Right ventricle myocardium inferior (tissue), 1 donor: ENCODE data around the gene MRPL2. TPM values are rescaled to one million over a fixed set of nuclear protein-coding genes. Genes with fewer than 3 reads are reported as not detected.
"Not testable (repeated sequence)": the region's sequence is repeated elsewhere in the genome, so short reads cannot be mapped to it uniquely, and the experiment has no call there.

ENCODE experiments used
- ATAC-seq: fragments of 200-7000 bp; cut with Tn5 transposase; one replicate; pipeline ENCODE4 v1.9.1; 2020; ENCODE audit warnings: mild to moderate bottlenecking, moderate library complexity
- DNase-seq: peaks from one replicate; pipeline ENCODE4 v3.0.0; 2021; ENCODE audit errors: missing footprints
- intact Hi-C: fragments of 100-400 bp; cut with DNase I; formaldehyde crosslinking; loops from one replicate; pipeline ENCODE4 v1.11.0; 2022
- total RNA-seq: library from RNA; stranded (reverse); fragmentation: NEBNext Ultra II Directional; extraction: Animal tissue kit (Norgen Biotek cat#: 25700); gene quantifications from one replicate; pipeline ENCODE4 v1.2.1, GENCODE V29; 2021
- donor health status: DM: no; HTN: yes; CAD: no; lungs with severe emphysema.

The MRPL2 gene
- total RNA-seq, 1 donor from 2014 or later, result 99.7 TPM

- DNase-seq, result no peak
Observed at GRCh38 chr6:43060034-43060754, 960 bp upstream of the MRPL2 start.

DNA sequence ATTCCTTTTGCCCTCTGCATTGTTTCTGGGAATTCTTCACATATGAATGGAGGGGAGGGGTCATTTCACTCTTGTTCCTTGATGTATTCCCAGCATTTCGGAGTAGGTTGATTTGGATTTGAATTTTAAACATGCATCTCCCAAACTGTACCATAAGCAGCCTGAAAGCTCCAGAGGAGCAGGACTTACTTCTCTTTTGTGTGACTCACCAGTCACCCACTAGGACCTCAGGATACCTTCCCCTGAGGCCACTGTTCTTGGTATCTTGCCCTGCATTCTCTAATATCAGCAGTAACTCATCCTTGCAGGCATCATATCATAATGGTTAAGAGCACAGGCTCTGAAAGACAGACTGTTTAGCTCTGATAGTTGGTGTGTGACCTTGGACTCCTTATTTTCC lies 703 bp downstream of the MRPL2 start:
- intact Hi-C loops, result loop anchor here (5.0 kb wide), 1 partner anchor 156 kb away; no protein-coding TSS in a partner anchor
- no peak for DNase-seq
- ATAC-seq, result no peak

More at GRCh38 chr6:43060034-43060754, 960 bp upstream of the MRPL2 start:
- intact Hi-C loops, result no loop called here
- peak; percentile 3 for ATAC-seq

- ATAC-seq (no peak), DNase-seq (no peak)
- intact Hi-C loops, result loop anchor here (5.0 kb wide), 1 partner anchor 154 kb away; no protein-coding TSS in a partner anchor
Observed at GRCh38 chr6:43055966-43056365, 3.3 kb downstream of the MRPL2 start.

GRCh38 chr6:43054206-43054943 lies 4.9 kb downstream of the MRPL2 start:
- ATAC-seq (no peak), DNase-seq (no peak)
- intact Hi-C loops, result loop anchor here (5.0 kb wide), 1 partner anchor 88 kb away; no protein-coding TSS in a partner anchor

DNA sequence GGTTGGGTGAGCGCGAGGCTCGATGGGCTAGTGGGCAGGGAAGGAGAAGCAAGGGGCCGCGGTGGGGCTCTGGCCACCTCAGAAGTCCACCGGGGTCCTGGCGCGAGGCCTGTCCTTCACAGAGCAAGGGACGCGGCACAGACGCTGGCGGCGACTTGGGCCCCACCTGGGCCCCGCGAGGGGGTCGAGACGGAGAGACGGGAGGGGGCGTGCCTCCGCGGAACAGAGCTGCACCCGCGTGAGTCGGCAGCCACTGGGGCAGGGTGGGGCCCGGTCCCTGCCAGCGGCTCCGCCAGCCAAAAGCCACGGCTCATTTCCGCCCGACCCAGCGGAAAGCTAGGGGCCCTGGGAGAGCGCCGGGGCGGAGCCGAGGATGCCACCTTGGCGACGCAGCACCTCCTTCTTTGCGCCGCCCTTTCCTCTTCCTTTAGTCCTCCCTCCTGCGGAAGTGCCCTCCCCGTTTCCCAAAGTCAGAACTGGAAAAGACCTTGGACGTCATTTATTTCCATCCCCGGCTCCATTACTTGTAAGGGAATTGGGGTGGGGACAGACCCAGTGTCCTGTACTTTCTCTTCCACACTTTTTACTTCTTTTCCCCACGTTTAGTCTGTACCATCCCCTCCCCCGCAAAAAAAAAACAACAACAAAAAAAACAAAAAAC lies 5.6 kb downstream of the MRPL2 start, which contains the start of gene CUL7:
TSS of gene CUL7 (minus strand) at position 307 of the 661 bp plus-strand sequence. CDS start 1,063 bp downstream, outside the sequence.
- intact Hi-C loops, result loop anchor here (2.0 to 5.0 kb wide), 2 partner anchors 17 to 89 kb away; no protein-coding TSS in a partner anchor
- DNase-seq, result peak; percentile 95
- ATAC-seq, result peak; percentile 95

GRCh38 chr6:43052842-43053544 lies 6.2 kb downstream of the MRPL2 start:
- ATAC-seq, result peak; percentile 1
- no peak for DNase-seq
- intact Hi-C loops, result loop anchor here (2.0 to 5.0 kb wide), 2 partner anchors 16 to 89 kb away; no protein-coding TSS in a partner anchor

GRCh38 chr6:43052225-43052841 lies 6.9 kb downstream of the MRPL2 start:
- intact Hi-C loops, result loop anchor here (2.0 to 5.0 kb wide), 2 partner anchors 16 to 90 kb away; no protein-coding TSS in a partner anchor
- no peak for DNase-seq
- no peak for ATAC-seq

GRCh38 chr6:43050981-43051380 lies 8.3 kb downstream of the MRPL2 start:
- intact Hi-C loops, result loop anchor here (5.0 kb wide), 1 partner anchor 91 kb away; no protein-coding TSS in a partner anchor
- ATAC-seq, result no peak
- DNase-seq, result no peak

DNA sequence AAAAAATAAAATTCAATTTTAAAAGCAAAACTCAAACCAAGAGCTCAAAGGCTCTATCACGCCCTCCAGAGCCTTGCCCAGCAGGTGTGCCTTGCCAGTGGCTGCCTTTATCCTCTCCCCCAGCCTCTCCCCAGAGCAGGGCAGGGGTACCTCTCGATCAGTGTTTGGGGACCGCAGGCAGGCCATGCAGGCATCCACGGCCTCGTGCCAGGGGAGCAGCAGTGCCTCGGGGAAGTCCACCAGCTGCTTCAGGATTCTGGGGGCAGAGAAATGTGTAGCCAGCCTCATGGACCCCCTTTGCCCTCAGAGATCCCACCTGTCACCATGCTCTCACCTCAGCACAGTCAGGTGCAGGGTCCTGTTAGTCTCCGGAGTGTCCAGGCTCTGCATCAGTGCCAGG lies 11.2 kb downstream of the MRPL2 start:
- no peak for DNase-seq
- ATAC-seq, result no peak
- intact Hi-C loops, result no loop called here

DNA sequence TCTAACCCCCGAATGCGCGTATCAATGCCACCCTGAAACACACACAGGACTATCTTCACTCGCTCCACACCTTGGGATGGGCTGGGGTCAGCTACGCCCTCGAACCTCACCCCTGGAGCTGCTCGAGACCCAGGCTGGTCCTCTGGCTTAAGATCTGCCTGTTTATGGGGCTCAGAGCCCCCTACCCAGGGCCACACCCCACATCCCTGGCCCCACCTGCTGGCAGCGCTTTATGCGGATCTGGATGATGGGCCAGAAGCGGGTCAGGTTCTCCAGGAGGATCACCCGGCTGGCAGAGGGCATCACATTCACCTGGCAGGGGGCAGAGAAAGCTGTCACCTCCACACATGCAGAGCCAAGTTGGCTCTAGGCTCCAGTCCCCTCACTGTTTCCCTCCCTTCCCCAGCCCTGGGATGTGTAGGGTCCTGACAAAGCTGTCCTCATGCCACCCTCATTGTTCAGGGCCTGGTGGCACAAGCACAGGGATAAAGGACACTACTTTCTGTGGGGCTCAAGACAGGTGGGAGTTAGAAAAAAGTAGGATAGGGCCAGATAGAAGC lies 13.8 kb downstream of the MRPL2 start:
- no peak for ATAC-seq
- intact Hi-C loops, result no loop called here
- DNase-seq, result no peak

DNA sequence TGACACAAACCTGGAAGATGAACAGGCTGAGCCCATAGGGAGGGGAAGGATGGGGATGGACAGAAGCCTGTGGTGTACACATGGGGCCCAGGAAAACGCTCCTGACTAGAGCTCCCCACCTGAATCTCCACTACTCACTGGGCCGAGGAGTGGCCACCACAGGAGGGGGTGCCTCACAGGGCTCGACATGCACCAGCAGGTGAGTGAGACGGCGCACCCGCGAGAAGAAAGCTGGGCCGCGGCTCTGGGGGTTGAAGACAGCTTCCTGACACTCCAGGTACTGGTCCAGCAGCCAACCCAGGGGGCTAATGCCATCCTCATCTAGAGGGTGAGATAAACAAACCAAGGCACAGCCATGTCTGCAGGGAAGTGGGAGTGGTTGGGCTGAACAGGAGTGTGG lies 15.9 kb downstream of the MRPL2 start:
- intact Hi-C loops, result no loop called here
- ATAC-seq, result no peak
- no peak for DNase-seq

DNA sequence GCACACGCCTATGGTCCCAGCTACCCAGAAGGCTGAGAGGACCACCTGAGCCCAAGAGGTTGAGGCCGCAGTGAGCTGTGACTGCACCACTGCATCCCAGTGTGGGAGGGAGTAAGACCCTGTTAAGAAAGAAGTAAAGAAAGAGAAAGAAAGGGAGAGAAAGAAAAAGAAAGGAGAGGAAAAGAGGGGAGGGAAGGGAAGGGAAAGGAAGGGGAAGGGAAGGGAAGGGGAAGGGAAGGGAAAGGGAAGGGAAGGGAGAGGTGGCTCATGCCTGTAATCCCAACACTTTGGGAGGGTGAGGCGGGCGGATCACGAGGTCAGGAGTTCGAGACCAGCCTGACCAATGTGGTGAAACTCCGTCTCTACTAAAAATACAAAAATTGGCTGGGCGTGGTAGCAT lies 17.8 kb downstream of the MRPL2 start:
- ATAC-seq, intact Hi-C loops, DNase-seq: not testable (repeated sequence)

DNA sequence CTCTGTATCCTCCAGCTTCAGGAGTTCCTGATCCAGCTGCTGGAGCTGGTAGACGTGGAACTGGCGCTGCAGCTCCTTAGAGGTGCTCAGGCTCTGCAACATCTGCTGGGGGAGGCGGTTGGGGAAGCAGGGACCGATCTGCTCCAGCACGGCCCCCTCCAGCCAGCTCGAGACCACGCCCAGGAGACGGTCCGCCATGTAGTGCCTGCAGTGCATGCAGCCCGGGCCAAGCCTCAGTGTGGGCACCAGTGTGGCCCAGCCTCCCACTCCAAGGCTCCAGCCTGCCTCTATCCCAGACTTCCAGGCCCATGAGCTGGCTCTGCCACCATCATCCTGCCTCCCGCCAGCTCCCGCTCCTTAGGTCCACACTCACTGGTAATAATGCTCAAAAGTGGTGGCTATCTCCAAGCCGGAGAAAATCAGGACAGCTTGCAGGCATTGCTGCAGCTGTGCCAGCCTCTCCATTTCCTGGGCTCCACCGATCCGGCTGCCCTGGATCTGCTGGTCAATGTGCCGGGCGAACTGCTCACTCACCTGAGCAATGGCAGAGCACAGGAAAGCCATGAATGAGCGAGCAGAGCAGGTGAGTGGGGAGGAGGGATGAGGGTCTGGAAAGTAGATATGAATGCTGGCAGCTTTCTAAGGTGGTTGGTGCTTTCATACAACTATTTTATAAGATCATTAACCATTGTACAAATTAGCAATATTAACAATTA lies 18.5 kb downstream of the MRPL2 start:
- ATAC-seq (no peak), DNase-seq (no peak)
- intact Hi-C loops, result no loop called here

GRCh38 chr6:43038727-43039126 lies 20.5 kb downstream of the MRPL2 start:
- no peak for ATAC-seq
- intact Hi-C loops, result no loop called here
- no peak for DNase-seq

DNA sequence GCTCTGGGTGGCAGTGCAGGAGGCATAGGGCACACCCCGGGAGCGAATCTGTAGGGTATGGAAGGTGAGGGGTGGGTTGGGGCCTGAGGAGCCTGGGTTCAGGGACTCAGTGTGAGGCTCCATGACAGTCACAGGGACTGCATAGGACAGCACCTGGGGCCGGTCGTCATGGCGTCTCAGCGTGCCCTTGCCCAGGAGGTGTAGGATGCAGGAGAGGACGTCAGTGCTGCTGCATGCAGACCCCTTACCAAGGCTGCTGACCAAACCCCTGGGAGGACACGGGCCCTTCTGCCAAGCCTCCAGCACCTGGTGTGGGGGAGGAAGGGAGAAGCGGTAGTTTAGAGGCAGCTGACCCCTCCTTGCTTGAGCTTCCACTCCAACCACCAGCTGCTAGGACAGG lies 21.5 kb downstream of the MRPL2 start:
- no peak for DNase-seq
- intact Hi-C loops, result loop anchor here (2.0 kb wide), 1 partner anchor 15 kb away; the partner anchor contains the start of gene CUL7

GRCh38 chr6:43037197-43037596 lies 22.0 kb downstream of the MRPL2 start:
- intact Hi-C loops, result loop anchor here (2.0 kb wide), 1 partner anchor 16 kb away; the partner anchor contains the start of gene CUL7
- peak; percentile 38 for ATAC-seq

More for the DNA sequence above, 21.5 kb downstream of the MRPL2 start:
- no peak for ATAC-seq

DNA sequence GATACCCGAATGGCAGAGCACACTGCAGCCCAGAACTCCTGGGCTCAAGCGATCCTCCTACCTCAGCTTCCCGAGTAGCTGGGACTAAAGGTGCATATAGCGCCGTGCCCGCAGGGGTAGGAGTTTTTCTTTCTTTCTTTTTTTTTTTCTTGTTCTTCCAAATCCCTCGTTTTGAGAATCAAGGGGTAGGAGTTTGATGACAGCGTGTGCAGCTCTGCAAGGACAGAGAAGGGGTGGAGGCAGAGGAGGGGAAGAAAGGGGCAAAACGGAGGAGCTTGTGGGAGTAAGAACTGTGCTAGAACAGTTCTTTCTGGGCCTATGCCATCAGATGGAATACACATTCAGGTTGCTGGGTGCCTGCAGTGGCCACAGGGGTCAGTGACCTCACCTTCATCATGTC lies 22.5 kb downstream of the MRPL2 start:
- ATAC-seq (no peak), DNase-seq (no peak)
- intact Hi-C loops, result loop anchor here (1.0 to 2.0 kb wide), 2 partner anchors 16 to 19 kb away; partner anchors contain the start of gene CUL7

More at GRCh38 chr6:43037197-43037596, 22.0 kb downstream of the MRPL2 start:
- DNase-seq, result no peak
